GM12874 (cell line): Measurements from ENCODE around the gene ABL1.

Experiments
- CTCF ChIP-seq: IDR thresholded peaks from 2 replicates; pipeline ENCODE4 v1.5.1; 2011; ENCODE audit warnings: low read depth, mild to moderate bottlenecking, control low read depth, low read length, moderate library complexity; ENCODE audit not compliant: insufficient read depth

Gene ABL1

GRCh38 chr9:130897848-130898551 lies 62.9 kb downstream of the ABL1 start:
- no peak for TF ChIP-seq CTCF

GRCh38 chr9:130898552-130898852 lies 63.4 kb downstream of the ABL1 start:
- TF ChIP-seq CTCF, result no peak

GRCh38 chr9:130899051-130899748 lies 64.1 kb downstream of the ABL1 start:
- TF ChIP-seq CTCF, result no peak

- no peak for TF ChIP-seq CTCF
These were observed 65.8 kb downstream of the ABL1 start for GRCh38 chr9:130900701-130901497.

GRCh38 chr9:130901498-130902203 lies 66.6 kb downstream of the ABL1 start:
- TF ChIP-seq CTCF, result no peak

GRCh38 chr9:130902204-130903185 lies 67.4 kb downstream of the ABL1 start:
- TF ChIP-seq CTCF, result no peak
